ENCODE results near the gene THAP7.

- TF ChIP-seq POLR2AphosphoS5 (IDR thresholded peaks at IDR 0.05; ENCODE audit: low read depth, low read length) = no peak
- TF ChIP-seq, protein P1, sequence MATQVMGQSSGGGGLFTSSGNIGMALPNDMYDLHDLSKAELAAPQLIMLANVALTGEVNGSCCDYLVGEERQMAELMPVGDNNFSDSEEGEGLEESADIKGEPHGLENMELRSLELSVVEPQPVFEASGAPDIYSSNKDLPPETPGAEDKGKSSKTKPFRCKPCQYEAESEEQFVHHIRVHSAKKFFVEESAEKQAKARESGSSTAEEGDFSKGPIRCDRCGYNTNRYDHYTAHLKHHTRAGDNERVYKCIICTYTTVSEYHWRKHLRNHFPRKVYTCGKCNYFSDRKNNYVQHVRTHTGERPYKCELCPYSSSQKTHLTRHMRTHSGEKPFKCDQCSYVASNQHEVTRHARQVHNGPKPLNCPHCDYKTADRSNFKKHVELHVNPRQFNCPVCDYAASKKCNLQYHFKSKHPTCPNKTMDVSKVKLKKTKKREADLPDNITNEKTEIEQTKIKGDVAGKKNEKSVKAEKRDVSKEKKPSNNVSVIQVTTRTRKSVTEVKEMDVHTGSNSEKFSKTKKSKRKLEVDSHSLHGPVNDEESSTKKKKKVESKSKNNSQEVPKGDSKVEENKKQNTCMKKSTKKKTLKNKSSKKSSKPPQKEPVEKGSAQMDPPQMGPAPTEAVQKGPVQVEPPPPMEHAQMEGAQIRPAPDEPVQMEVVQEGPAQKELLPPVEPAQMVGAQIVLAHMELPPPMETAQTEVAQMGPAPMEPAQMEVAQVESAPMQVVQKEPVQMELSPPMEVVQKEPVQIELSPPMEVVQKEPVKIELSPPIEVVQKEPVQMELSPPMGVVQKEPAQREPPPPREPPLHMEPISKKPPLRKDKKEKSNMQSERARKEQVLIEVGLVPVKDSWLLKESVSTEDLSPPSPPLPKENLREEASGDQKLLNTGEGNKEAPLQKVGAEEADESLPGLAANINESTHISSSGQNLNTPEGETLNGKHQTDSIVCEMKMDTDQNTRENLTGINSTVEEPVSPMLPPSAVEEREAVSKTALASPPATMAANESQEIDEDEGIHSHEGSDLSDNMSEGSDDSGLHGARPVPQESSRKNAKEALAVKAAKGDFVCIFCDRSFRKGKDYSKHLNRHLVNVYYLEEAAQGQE (IDR thresholded peaks at IDR 0.05; ENCODE audit: insufficient read depth in 1 of 2, low read depth in 2 of 2, low read length in 2 of 2) = no peak
- no peak for TF ChIP-seq TAF1 (IDR thresholded peaks at IDR 0.05; ENCODE audit: borderline replicate concordance, insufficient read depth, low read length)
- TF ChIP-seq SIN3A (IDR thresholded peaks at IDR 0.05; ENCODE audit: borderline replicate concordance, insufficient read depth, low read length) = no peak
- no peak for TF ChIP-seq FOXP2 (optimal IDR thresholded peaks at IDR 0.05; ENCODE audit: borderline replicate concordance, extremely low read depth, extremely low read length, insufficient read depth)
These were observed 45.2 kb upstream of the THAP7 start for GRCh38 chr22:21047035-21047661.

Data from PFSK-1 (cell line).